Measurements from ENCODE around the gene LHFPL6. TPM values are rescaled to one million over a fixed set of nuclear protein-coding genes. Genes with fewer than 3 reads are reported as not detected.

LHFPL6 gene
- total RNA-seq, 1 donor from 2014 or later: 3.0 TPM

DNA sequence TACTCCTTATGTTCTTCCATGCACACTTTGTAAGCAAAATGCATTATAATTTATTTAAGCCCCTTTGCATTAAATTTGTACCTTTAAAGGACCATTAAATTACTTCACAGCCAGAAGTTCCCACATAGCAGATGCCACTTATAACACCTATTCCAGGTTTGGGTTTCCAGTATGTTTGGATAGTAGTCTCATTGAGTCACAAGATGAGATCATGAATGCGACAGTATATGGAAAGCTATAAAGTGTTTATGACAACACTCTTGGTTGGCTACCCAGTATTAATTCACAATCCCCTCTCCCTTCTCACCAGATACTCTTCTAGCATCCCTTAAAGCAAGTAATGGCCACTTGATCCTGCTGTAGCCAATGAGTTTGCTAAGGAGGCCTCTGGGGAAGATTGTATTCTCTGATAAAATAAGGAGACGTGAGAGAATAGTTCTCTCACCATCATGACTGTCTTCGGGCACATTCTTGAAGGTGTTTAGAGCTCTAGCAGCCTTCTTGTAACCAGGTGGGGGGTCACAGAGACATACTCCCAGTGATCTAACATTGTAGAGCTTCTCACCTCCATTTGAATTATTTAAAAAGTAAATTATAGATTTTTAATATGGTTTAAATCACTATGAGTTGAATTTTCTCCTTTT, 2.8 kb upstream of the LHFPL6 start:
- peaks cover 3% of the 10 kb centered on the region for H3K36me3 Mint-ChIP-seq
- no peak overlapping the region for H3K4me2 ChIP-seq
- H3K9me3 ChIP-seq (ENCODE audit: low read depth): no peaks in the 10 kb centered on the region
- H3K27ac Mint-ChIP-seq: no peak overlapping the region
- TF ChIP-seq CTCF (IDR thresholded peaks at IDR 0.05): no peak
- TF ChIP-seq EZH2 (IDR thresholded peaks at IDR 0.05): no peak
- H3K4me3 Mint-ChIP-seq: no peak overlapping the region
- H3K36me3 ChIP-seq: no peaks in the 10 kb centered on the region
- peaks cover 25% of the 10 kb centered on the region for H3K4me1 Mint-ChIP-seq
- H3K4me3 ChIP-seq: no peak overlapping the region
- H3K4me1 ChIP-seq: peaks cover 2% of the 10 kb centered on the region
- peaks cover 7% of the 10 kb centered on the region for H3F3A ChIP-seq (ENCODE audit: low read depth)
- H3K79me2 ChIP-seq (ENCODE audit: low read depth): no peaks in the 10 kb centered on the region
- no peak overlapping the region for H3K9ac ChIP-seq
- H3K9me3 Mint-ChIP-seq: peaks cover 4% of the 10 kb centered on the region
- no peaks in the 10 kb centered on the region for H4K20me1 ChIP-seq (ENCODE audit: low read depth)
- H3K27ac ChIP-seq: no peak overlapping the region
- H2AFZ ChIP-seq (replicated peaks): no peak overlapping the region
- DNase-seq (ENCODE audit: low spot score): no peak
- H3K27me3 ChIP-seq: peaks cover 42% of the 10 kb centered on the region
- H3K27me3 Mint-ChIP-seq (ENCODE audit: insufficient read depth, low read depth): peaks cover 3% of the 10 kb centered on the region

- Mint-ChIP-seq H3K9me3 (peaks cover 4% of the 10 kb centered on the region), H3K4me1 (peaks cover 33% of the 10 kb centered on the region)
- no peak overlapping the region for H3K4me3 ChIP-seq
These were observed 1.8 kb upstream of the LHFPL6 start for GRCh38 chr13:39604756-39605155.

GRCh38 chr13:39603424-39603947, 493 bp upstream of the LHFPL6 start:
- H3K79me2 ChIP-seq (ENCODE audit: low read depth): no peaks in the 10 kb centered on the region
- no peak for TF ChIP-seq CTCF (IDR thresholded peaks at IDR 0.05)
- no peak for TF ChIP-seq EZH2 (IDR thresholded peaks at IDR 0.05)
- TF ChIP-seq EZH2phosphoT487 (IDR thresholded peaks at IDR 0.05): no peak
- H3K4me2 ChIP-seq: peak overlapping the region; percentile 92
- Mint-ChIP-seq H3K4me3 (peak overlapping the region; percentile 96), H3K4me1 (peaks cover 45% of the 10 kb centered on the region), H3K9me3 (no peaks in the 10 kb centered on the region), H3K27me3 (ENCODE audit: insufficient read depth, low read depth) (peaks cover 3% of the 10 kb centered on the region), H3K27ac (peak overlapping the region; percentile 93), H3K36me3 (peaks cover 9% of the 10 kb centered on the region)
- DNase-seq (ENCODE audit: low spot score): peak; percentile 29
- peaks cover 7% of the 10 kb centered on the region for H3F3A ChIP-seq (ENCODE audit: low read depth)
- H4K20me1 ChIP-seq (ENCODE audit: low read depth): no peaks in the 10 kb centered on the region
- peaks cover 46% of the 10 kb centered on the region for H3K27me3 ChIP-seq
- H3K9me3 ChIP-seq (ENCODE audit: low read depth): no peaks in the 10 kb centered on the region
- H2AFZ ChIP-seq (replicated peaks): peak overlapping the region; percentile 99
- H3K4me3 ChIP-seq: peak overlapping the region; percentile 84
- peak overlapping the region; percentile 5 for H3K9ac ChIP-seq
- H3K4me1 ChIP-seq: no peaks in the 10 kb centered on the region
- no peaks in the 10 kb centered on the region for H3K36me3 ChIP-seq
- no peak overlapping the region for H3K27ac ChIP-seq

More at GRCh38 chr13:39604756-39605155, 1.8 kb upstream of the LHFPL6 start:
- no peak overlapping the region for H3K9ac ChIP-seq
- Mint-ChIP-seq H3K4me3 (peak overlapping the region; percentile 96), H3K27me3 (ENCODE audit: insufficient read depth, low read depth) (peaks cover 3% of the 10 kb centered on the region), H3K36me3 (peaks cover 5% of the 10 kb centered on the region), H3K27ac (no peak overlapping the region)
- TF ChIP-seq EZH2 (IDR thresholded peaks at IDR 0.05): no peak
- no peak for TF ChIP-seq EZH2phosphoT487 (IDR thresholded peaks at IDR 0.05)
- TF ChIP-seq CTCF (IDR thresholded peaks at IDR 0.05): no peak
- no peak overlapping the region for H3K4me2 ChIP-seq
- H3K27me3 ChIP-seq: peaks cover 46% of the 10 kb centered on the region
- no peak overlapping the region for H3K27ac ChIP-seq
- H3F3A ChIP-seq (ENCODE audit: low read depth): peaks cover 7% of the 10 kb centered on the region
- no peaks in the 10 kb centered on the region for H3K9me3 ChIP-seq (ENCODE audit: low read depth)
- no peaks in the 10 kb centered on the region for H4K20me1 ChIP-seq (ENCODE audit: low read depth)
- H2AFZ ChIP-seq (replicated peaks): no peak overlapping the region
- H3K36me3 ChIP-seq: no peaks in the 10 kb centered on the region
- H3K4me1 ChIP-seq: no peaks in the 10 kb centered on the region
- DNase-seq (ENCODE audit: low spot score): no peak
- H3K79me2 ChIP-seq (ENCODE audit: low read depth): no peaks in the 10 kb centered on the region
